Osteoblast (primary cell): Measurements from ENCODE around the gene LASP1. TPM values are rescaled to one million over a fixed set of nuclear protein-coding genes. Genes with fewer than 3 reads are reported as not detected.
"Not testable (repeated sequence)": the region's sequence is repeated elsewhere in the genome, so short reads cannot be mapped to it uniquely, and the experiment has no call there.

Source experiments
- DNase-seq: peaks from one replicate; pipeline ENCODE4 v3.0.0; 2011; ENCODE audit warnings: low spot score, mixed read lengths; ENCODE audit not compliant: insufficient read length; ENCODE audit errors: missing footprints
- H2AFZ ChIP-seq: 2 replicates; pipeline ENCODE4 v1.6.0; 2011; ENCODE audit warnings: mild to moderate bottlenecking, low read length
- H3K27ac ChIP-seq: 2 replicates; pipeline ENCODE4 v1.5.1; 2011; ENCODE audit warnings: mild to moderate bottlenecking, low read depth, low read length, moderate library complexity
- H3K27me3 ChIP-seq: 2 replicates; pipeline ENCODE4 v1.6.0; 2012; ENCODE audit warnings: mild to moderate bottlenecking, control low read depth, inconsistent platforms, low read length, moderate library complexity; ENCODE audit not compliant: insufficient read depth
- H3K36me3 ChIP-seq: 2 replicates; pipeline ENCODE4 v1.5.1; 2011; ENCODE audit warnings: mild to moderate bottlenecking, low read length, control low read depth, moderate library complexity; ENCODE audit not compliant: insufficient read depth
- H3K4me1 ChIP-seq: 2 replicates; pipeline ENCODE4 v1.5.1; 2011; ENCODE audit warnings: mild to moderate bottlenecking, low read length, control low read depth, moderate library complexity; ENCODE audit not compliant: insufficient read depth
- H3K4me2 ChIP-seq: 2 replicates; pipeline ENCODE4 v1.6.0; 2011; ENCODE audit warnings: mild to moderate bottlenecking, low read length; ENCODE audit not compliant: insufficient read depth
- H3K4me3 ChIP-seq: fragments of 200-600 bp; sonication (generic); 3 replicates; pipeline ENCODE4 v1.5.1; 2012; ENCODE audit warnings: mild to moderate bottlenecking, low read length, inconsistent platforms; ENCODE audit not compliant: insufficient read depth
- H3K79me2 ChIP-seq: 2 replicates; pipeline ENCODE4 v1.6.0; 2012; ENCODE audit warnings: mild to moderate bottlenecking, low read length, control low read depth, inconsistent platforms; ENCODE audit not compliant: insufficient read depth
- H3K9me3 ChIP-seq: 2 replicates; pipeline ENCODE4 v1.5.1; 2011; ENCODE audit warnings: low read depth, low read length, control low read depth
- H4K20me1 ChIP-seq: 2 replicates; pipeline ENCODE4 v1.6.0; 2012; ENCODE audit warnings: mild to moderate bottlenecking, low read length, control low read depth; ENCODE audit not compliant: insufficient read depth
- CTCF ChIP-seq: IDR thresholded peaks from 2 replicates; pipeline ENCODE4 v1.5.1; 2011; ENCODE audit warnings: mild to moderate bottlenecking, low read depth, low read length, moderate library complexity; ENCODE audit errors: extremely low read depth
- total RNA-seq: library from RNA; depleted of rRNA; stranded (reverse); fragments of >200 nt; gene quantifications from 2 replicates; pipeline ENCODE4 v1.2.3, GENCODE V29; 2012

LASP1 gene
- total RNA-seq, 1 donor: 228 TPM

- TF ChIP-seq CTCF: no peak
- H3K4me3 ChIP-seq: peak overlapping the region; percentile 82
- H3K4me2 ChIP-seq: peak overlapping the region; percentile 89
- H3K79me2 ChIP-seq: peaks cover 34% of the 10 kb centered on the region
- H3K27me3 ChIP-seq: no peaks in the 10 kb centered on the region
- H3K27ac ChIP-seq: peak overlapping the region; percentile 88
- peaks cover 55% of the 10 kb centered on the region for H4K20me1 ChIP-seq
- peak; percentile 76 for DNase-seq
- H2AFZ ChIP-seq: no peak overlapping the region
- H3K36me3 ChIP-seq: peaks cover 56% of the 10 kb centered on the region
- no peaks in the 10 kb centered on the region for H3K9me3 ChIP-seq
- H3K4me1 ChIP-seq: peaks cover 19% of the 10 kb centered on the region
Measured at GRCh38 chr17:38851434-38851833, 18.4 kb upstream of the LASP1 start.

- peaks cover 34% of the 10 kb centered on the region for H3K79me2 ChIP-seq
- no peak overlapping the region for H2AFZ ChIP-seq
- TF ChIP-seq CTCF: no peak
- no peaks in the 10 kb centered on the region for H3K9me3 ChIP-seq
- peak overlapping the region; percentile 89 for H3K4me2 ChIP-seq
- H3K4me1 ChIP-seq: peaks cover 19% of the 10 kb centered on the region
- peaks cover 54% of the 10 kb centered on the region for H4K20me1 ChIP-seq
- peak overlapping the region; percentile 88 for H3K27ac ChIP-seq
- H3K4me3 ChIP-seq: peak overlapping the region; percentile 82
- peak; percentile 73 for DNase-seq
- no peaks in the 10 kb centered on the region for H3K27me3 ChIP-seq
- peaks cover 50% of the 10 kb centered on the region for H3K36me3 ChIP-seq
Measured at GRCh38 chr17:38852771-38853291, 17.0 kb upstream of the LASP1 start.

- Histone ChIP-seq H3K27me3 (no peaks in the 10 kb centered on the region), H3K79me2 (peaks cover 34% of the 10 kb centered on the region), H3K27ac (peak within 1 kb of the TSS; percentile 88), H3K4me3 (peak within 1 kb of the TSS; percentile 82), H4K20me1 (peaks cover 48% of the 10 kb centered on the region), H3K36me3 (peaks cover 43% of the 10 kb centered on the region), H3K4me2 (peak within 1 kb of the TSS; percentile 89), H3K9me3 (no peaks in the 10 kb centered on the region), H2AFZ (peak within 1 kb of the TSS; percentile 89), H3K4me1 (peaks cover 19% of the 10 kb centered on the region)
- TF ChIP-seq CTCF: no peak
- peak; percentile 92 for DNase-seq
Measured at GRCh38 chr17:38853292-38854219, 16.3 kb upstream of the LASP1 start, which contains the start of gene RPL23. Gene RPL23 (minus strand): TSS chr17:38853721. CDS start chr17:38853710, 11 bp downstream.

- H3K27me3 ChIP-seq, DNase-seq, H3K9me3 ChIP-seq, H3K27ac ChIP-seq: not testable (repeated sequence)
- Histone ChIP-seq H3K4me2 (peak overlapping the region; percentile 67), H3K36me3 (peaks cover 26% of the 10 kb centered on the region), H3K4me3 (peak overlapping the region; percentile 40), H4K20me1 (peaks cover 33% of the 10 kb centered on the region), H2AFZ (peak overlapping the region; percentile 43), H3K79me2 (peaks cover 34% of the 10 kb centered on the region), H3K4me1 (peaks cover 19% of the 10 kb centered on the region)
Measured at GRCh38 chr17:38855101-38855714, 14.7 kb upstream of the LASP1 start.
